GM19372 (cell line): ENCODE data around the gene NAALADL2.
"Not testable (repeated sequence)": the region's sequence is repeated elsewhere in the genome, so short reads cannot be mapped to it uniquely, and the experiment has no call there.

Experiments
- ATAC-seq: cut with Tn5 transposase; IDR thresholded peaks from one replicate; pipeline ENCODE4 v1.9.1; 2021; ENCODE audit warnings: mild to moderate bottlenecking, low read depth, moderate library complexity; ENCODE audit not compliant: unreplicated experiment

The NAALADL2 gene

DNA sequence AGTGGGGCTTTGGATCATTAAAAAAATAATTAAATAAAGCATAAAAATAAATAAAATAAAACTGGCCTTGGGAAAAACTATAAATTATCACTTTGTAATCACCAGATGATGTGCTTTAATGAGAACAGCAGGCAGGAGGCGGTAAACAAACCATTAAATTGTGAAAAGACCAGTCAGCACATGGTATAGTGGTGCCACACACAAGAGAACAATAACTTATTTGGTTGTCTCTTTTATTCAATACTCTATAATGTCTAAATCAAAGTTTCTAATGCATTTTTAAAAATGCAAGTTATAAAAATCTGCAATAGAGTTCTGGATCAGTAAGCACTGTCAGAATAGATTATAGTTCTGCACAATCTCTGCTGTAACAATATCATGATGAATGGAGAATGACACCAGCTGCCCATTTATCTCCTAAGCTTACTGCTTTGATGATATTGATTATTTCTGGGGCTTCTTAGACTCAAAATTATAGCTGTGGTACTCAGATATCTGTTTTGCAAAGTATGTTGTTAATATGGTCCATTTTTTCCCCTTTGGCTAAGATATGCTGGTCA is 259.3 kb downstream of the NAALADL2 start:
- ATAC-seq = no peak

DNA sequence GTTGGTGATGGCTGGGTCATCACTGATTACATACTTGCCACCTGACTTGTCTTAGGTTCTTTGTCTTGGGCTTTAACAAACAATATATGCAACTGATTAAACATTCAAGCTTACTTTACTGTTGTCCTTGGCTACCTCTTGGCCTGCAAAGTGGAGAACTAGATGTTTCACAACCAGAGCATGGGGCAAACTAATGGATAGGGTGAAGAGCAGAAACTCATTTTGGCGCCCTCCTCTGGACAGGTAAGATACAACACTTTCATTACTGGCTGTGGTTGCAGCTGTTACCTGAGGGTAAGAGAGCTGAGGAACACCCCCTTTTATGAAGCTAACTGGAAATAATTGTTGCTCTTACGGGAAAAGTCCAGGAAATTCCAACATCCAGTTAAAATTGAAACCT is 262.1 kb downstream of the NAALADL2 start:
- no peak for ATAC-seq

DNA sequence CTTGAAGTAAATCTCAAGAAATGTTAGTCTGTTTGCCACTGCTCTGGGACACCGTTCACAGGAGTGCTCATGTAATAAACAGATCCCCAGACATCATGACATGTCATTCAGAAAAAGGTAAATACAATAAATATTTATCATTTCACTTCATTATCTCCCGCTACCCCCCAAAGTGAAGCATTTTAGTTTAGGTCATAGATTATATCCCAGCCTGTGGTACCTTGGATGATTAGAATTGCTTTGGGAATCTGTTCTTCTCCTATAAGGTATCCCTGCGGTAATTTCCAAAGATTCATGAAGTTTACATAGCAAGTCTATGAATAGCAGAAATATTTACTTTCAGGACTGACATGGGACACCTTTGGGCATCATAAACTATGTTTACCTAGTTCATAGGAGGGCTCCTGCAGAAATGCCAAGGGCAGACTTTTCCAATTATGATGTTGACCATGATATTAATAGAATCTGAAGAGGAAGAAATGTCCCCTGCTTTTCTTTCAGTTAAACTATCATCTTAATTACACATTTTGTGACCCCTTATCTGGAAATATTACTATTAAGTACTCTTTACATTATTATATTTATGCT is 268.0 kb downstream of the NAALADL2 start:
- no peak for ATAC-seq

DNA sequence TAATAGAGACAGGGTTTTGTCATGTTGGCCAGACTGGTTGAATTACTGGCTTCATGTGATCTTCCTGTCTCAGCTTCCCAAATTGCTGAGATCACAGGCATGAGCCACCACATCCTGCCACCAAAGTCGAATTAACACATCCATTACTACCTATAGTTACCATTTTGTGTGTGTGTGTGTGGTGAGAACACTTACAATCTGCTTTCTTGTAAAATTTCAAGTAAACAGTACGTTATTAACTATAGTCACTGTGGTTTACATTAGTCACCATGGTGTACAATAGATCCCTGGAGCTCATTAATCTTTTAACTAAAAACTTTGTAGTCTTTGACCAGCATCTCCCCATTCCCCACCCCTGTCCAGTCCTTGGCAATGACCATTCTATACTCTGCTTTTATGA is 270.0 kb downstream of the NAALADL2 start:
- no peak for ATAC-seq

DNA sequence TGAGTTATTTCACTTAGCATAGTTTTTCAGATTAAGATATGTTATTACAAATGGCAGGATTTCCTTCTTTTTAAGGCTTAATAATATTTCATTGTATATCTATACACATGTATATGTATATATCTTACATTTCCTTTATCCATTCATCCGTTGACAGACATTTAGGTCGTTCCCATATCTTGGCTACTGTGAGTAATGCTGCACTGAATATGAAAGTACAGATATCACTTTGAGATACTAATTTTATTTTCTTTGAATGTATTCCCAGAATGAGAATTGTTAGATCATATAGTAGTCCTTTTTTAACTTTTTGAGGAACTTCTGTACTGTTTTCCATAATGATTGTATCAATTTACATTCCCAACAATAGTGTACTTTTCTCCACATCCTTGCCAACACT is 270.4 kb downstream of the NAALADL2 start:
- no peak for ATAC-seq

DNA sequence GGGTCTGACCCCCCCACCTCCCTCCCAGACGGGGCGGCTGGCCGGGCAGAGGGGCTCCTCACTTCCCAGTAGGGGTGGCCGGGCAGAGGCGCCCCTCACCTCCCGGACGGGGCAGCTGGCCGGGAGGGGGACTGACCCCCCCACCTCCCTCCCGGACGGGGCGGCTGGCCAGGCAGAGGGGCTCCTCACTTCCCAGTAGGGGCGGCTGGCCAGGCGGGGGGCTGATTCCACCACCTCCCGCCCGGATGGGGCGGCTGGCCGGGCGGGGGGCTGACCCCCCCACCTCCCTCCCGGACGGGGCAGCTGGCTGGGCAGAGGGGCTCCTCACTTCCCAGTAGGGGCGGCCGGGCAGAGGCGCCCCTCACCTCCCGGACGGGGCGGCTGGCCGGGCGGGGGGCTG is 272.7 kb downstream of the NAALADL2 start:
- ATAC-seq = not testable (repeated sequence)

DNA sequence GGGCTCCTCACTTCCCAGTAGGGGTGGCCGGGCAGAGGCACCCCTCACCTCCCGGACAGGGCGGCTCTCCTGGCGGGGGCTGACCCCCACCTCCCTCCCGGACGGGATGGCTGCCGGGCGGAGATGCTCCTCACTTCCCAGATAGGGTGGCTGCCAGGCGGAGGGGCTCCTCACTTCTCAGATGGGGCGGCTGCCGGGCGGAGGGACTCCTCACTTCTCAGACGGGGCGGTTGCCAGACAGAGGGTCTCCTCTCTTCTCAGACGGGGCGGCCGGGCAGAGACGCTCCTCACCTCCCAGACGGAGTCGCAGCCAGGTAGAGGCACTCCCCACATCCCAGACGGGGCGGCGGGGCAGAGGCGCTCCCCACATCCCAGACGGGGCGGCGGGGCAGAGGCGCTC is 273.6 kb downstream of the NAALADL2 start:
- ATAC-seq = not testable (repeated sequence)

DNA sequence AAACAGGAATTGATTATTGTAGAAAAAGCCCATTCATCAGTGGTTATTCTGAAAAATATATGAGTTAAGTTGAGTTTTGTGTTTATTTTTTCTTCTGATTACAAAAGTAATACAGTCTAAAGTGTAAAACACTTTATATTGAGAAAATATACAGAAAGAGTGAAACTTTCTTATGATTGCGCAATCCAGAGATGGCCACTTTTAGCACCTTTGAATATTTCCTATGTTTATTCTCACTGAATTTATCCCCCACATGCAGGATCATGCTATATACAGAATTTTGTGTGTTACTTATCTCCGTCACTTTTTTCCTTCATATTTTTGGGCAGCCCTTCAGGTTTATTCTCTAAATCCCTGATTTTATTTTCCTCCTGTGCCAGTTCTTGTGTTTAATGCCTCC is 285.2 kb downstream of the NAALADL2 start:
- ATAC-seq = no peak

DNA sequence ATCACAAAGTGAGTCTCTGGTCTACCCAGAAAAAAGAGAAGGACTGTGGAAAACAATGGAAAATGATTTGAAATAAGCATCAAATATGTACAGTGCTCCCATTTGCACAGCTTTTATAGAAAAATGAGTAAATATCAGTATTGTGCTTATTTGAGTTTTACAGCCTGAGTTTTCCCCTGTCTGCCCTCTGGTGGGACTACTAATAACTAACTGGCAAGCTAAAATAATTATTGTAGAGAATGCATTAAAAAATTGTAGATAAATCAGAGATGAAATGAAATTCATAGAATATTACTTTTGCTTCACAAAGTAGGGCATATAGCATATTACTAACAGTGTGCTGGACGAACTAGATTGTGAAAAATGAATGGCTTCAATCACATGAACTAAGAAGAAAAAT is 287.1 kb downstream of the NAALADL2 start:
- no peak for ATAC-seq

DNA sequence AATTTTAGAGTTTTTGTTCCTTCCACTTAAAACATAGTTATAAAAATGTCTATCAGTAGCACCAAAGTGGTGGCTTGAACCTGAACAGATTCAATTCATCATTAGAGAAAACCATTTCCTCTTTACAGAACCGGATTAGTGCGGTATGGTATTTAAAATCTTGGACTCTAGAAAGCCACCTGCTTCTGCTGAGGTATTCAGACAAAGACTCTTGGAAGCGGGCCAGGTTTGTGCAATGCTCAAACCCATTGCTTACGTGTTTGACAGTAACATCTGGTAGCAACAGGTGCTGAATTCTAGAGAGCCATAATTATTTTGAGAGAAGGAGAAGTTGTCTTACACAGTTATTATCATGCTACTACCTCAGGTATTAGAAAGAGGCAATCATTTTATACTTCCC is 290.5 kb downstream of the NAALADL2 start:
- ATAC-seq = no peak

DNA sequence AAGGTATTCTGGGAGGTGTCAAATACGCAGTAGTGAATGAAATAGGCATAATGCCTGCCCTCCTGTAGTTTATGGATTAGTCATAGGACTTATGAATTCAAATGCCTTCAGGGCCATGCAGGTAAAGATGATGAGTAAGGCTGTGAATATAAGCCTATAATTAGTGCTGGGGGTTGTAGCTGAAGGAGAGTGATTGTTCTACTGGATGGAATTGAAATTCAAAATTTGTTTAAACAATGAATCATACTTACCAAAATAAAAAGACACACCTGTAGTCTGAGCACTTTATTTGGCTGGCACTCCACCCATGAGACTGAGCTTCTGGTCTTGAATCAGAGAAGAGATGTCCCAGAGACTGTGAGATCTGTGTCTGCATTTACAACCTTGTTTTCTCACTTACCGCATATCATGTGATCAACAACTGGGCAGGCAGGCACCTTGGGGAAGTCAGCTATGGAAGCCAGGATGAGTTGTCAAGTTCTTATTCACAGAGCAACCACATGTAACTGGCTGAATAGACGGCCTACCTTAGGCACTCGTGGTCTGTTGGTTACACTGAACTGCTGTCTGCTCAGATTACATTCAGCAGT is 291.8 kb downstream of the NAALADL2 start:
- ATAC-seq = no peak

DNA sequence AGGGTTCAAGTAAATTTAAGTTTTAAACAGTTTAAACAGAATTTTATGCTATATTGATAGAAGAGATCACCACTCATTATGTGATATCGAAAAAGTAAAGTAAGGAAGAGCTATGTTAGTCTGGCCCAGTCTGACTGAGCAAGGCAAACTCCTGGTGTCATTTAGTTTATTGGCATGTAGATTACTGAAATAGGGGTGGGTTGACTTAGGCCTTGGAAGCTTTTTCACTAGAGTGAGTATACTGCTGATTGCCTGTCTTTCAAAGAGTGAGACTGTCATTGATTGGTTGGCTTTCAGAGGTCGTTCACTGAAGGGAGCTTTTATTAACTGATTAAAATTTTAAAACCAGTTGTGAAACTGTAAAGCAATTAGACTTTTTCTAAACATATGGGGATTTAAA is 294.5 kb downstream of the NAALADL2 start:
- no peak for ATAC-seq

DNA sequence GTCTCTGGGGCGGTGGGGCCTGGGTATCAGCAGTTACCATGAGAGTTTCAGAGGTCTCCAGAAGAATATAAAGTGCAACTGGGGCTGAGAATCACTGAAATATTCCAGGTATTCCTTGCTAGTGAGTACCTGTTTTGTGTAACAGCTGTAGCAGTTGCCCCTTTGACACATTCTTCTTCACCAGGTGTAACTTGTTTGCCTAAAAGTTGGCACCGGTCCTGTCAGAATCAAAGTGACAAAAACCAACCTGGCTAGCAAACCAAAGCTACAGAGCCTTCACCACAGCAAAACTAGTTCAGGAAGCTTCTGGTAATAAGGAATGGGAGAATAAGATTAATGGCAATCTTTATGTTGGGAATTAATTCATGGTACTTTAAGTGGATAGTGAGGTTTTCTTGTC is 296.0 kb downstream of the NAALADL2 start:
- ATAC-seq = no peak

DNA sequence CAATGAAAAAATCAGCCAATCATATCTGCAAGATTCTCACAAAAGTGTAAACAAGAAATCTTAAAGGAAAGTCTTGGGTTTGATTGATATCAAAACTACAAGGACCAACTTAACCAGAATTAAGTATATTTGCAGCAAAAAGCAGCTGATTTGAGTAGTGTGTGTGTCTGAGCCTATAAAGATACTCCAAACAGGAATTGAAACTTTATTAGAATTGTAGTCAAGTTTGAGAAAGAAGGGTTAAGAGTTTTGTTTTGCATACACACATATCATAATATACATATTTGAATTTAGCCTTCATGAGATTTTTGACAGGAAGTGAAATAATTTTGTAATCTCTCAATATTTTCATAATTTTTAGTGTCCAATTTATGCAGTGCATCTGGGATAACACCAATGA is 300.1 kb downstream of the NAALADL2 start:
- ATAC-seq = no peak

DNA sequence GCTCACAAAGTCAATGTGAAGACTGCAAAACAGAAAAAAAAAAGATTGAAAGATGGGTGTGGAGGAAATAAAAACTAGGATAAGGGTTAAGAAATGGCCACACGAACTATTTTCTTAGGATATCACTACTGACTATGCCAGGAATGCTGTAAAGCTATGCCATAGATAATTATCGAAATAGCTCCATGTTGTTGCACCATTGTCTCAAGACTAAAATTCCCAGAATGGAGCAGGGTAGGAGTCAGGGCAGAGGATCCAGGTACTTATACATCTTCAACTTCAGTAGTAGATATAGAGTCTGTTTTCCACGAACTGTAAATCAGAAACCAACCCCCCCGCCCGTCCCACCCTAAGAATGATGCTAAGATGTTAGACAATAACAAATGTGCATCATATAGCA is 302.2 kb downstream of the NAALADL2 start:
- no peak for ATAC-seq

DNA sequence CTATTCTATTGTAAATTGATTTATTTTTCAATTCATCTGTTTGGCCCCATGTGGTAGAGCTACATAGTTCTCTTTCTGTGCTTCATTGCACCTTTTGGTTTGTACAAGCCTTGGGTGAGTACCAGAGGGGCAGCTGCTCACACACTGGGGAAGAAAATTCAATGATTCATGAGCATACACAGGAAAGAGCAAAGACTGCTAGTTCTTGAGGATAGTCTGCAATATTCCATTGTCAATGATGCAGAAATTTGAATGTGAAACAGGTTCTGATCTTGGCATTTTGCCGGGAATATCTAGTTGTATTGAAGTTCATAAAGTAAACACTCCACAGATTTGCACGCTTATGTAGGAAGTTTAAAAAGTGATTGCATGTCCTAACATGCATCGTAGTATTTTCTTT is 304.6 kb downstream of the NAALADL2 start:
- no peak for ATAC-seq

DNA sequence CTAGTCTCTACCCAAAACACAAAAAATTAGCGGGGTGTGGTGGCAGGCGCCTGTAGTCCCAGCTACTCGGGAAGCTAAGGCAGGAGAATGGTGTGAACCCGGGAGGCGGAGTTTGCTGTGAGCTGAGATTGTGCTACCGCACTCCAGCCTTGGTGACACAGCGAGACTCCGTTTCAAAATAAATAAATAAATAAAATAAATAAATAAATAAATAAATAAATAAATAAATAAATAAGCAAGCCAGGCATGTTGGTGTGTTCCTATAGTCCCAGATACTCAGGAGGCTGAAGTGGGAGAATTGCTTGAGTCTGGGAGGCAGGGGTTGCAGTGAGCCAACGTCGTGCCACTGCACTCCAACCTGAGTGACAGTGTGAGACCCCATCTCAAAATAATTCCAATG is 314.0 kb downstream of the NAALADL2 start:
- ATAC-seq = not testable (repeated sequence)

DNA sequence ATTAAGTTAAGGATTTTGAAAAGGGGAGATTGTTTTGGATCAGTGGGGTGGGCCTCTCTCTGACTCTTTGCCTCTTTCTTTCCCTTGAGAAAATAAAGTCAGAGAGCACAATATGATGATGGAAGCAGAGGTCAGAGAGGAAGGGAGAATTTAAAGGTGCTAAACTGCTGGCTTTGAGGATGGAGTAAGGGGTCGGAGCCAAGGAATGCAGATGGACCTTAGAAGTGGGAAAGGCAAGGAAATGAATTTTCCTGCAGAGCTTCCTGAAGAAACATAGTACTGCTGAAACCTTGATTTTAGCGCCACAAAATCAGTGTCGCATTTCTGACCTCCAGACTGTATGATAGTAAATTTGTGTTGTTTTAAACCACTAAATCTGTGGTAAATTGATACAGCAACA is 317.4 kb downstream of the NAALADL2 start:
- no peak for ATAC-seq

DNA sequence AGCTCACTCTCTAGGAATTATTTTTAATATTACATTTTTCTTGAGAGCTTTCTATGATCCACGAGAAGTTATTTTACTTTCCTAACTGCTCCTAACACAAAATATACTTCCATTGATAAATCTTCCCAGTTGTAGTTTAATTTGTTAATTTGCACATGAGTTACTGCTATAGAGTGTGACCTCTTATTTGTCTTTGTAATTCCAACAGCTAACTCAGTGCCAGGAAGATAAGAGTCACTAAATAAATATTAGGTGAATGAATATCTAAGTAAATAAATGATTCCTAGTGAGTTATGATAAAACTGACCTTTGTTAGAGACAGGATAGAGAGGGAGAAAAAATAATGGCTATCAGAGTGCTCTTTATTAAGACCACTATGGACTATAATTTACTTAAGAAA is 319.9 kb downstream of the NAALADL2 start:
- ATAC-seq = no peak

DNA sequence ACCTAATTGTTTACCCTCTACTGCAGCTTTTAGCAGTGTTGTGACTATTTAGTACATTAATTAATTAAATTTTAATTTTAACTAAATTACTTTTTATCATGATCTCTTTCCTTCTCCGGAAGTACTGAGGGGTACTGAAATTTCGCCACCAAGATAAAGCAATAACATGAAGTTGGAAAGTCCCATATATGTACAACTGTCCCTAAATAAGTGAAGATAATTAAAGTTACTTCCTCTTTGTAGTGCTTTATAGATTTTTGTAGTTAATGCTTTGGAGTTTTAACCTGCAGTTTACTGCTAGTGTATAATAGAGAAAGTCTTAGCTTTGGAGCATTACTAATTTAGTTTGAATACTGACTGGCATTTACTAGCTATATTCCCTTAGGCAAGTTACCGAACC is 325.3 kb downstream of the NAALADL2 start:
- no peak for ATAC-seq

DNA sequence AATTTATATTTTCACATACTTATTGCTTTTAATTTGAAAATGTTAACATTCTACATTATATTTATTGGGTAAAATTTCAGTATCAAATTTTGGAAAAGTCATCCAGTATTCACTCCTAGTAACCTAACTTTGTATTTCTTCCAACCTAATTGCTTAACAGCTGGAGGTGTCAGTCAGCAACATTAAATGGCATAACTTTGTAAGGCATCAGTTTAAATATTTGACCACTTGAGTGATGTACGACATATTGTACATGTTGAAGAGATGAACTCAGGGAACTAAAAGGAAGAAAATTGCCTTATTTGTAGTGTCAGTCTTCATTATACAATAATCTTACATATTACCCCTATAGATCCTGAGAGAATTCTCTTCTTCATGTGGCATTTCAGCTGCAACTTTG is 326.8 kb downstream of the NAALADL2 start:
- no peak for ATAC-seq

DNA sequence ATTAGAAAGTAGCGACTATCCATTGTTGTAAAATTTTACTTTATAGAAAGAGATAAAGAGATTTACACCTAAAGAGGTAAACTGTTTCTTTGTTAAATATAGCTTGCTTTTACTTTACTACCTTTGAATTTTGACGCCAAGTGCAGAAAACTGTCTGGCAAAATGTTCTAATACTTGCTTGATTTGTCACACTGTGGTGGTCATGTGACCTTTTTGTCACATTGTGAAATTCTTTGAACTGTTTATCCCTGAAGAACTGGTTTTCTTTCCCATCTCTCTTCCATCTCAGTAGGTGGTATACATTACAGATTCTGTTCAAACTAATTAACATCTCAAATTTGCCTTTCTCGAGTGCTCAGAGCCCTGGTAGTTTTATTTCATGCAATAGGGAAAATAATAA is 327.4 kb downstream of the NAALADL2 start:
- ATAC-seq = no peak

DNA sequence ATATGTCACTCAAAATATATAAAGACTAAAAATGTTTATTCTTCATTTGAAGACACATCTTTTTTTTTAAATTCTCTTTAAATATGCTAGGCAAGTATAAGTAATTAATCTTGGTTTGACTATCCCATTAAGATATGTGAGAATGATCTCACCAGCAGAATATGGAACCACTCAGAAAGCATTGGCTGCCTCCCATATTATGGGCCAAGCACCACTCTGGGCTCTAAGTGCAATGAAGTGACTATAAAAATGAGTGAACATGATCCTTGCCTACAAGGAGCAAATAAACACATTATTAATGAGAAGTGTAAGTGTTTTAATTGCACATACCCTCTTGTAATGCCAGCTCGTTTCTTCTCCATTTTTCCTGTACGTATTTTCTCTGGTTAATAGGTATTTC is 328.5 kb downstream of the NAALADL2 start:
- no peak for ATAC-seq
